Fibroblast of the aortic adventitia (primary cell): Measurements from ENCODE around the gene ATP9B. TPM values are rescaled to one million over a fixed set of nuclear protein-coding genes. Genes with fewer than 3 reads are reported as not detected.

ENCODE experiments used
- DNase-seq: peaks from one replicate; pipeline ENCODE4 v3.0.0-alpha.2; 2010; ENCODE audit warnings: low read depth
- H3K4me3 ChIP-seq: 2 replicates; pipeline ENCODE4 v1.5.1; 2011; ENCODE audit warnings: low read depth, mild to moderate bottlenecking, control low read depth, low read length, moderate library complexity
- total RNA-seq: library from RNA; depleted of rRNA; stranded (reverse); fragments of >200 nt; gene quantifications from 2 replicates; pipeline ENCODE4 v1.2.3, GENCODE V29; 2012; ENCODE audit warnings: low replicate concordance
- TF ChIP-seq, protein P1 (sequence below): IDR thresholded peaks from 2 replicates; pipeline ENCODE4 v1.5.1; 2011; ENCODE audit warnings: mild to moderate bottlenecking, low read length, control low read depth, inconsistent platforms; ENCODE audit not compliant: insufficient read depth

Gene ATP9B
- total RNA-seq, 1 donor = 22.0 TPM

DNA sequence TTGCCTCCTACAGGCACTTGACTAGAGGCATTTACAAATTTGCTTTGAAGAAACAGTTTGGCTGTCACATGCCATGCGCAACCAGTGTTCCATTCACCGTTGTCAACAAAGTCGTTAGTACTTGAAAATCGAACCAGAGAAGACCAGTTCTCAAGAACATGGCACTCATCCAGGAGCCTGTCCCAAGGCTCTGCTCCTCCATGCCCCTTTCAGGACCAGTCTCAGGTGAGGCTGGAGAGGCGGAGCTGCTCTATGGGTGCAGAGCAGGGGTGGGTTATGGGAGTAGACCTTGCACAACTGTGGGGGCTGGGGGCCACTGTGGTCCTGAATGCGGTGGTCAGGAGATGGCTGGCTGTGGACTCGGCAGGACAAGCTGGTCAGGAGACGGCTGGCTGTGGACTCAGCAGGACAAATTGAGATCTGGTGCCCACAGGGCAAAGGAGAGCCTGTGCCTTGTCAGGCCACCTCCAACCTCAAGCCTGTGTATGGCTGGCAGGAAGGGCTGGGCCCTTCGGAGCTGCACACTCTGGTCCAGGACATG, 12.3 kb upstream of the ATP9B start:
- TF ChIP-seq, protein P1, sequence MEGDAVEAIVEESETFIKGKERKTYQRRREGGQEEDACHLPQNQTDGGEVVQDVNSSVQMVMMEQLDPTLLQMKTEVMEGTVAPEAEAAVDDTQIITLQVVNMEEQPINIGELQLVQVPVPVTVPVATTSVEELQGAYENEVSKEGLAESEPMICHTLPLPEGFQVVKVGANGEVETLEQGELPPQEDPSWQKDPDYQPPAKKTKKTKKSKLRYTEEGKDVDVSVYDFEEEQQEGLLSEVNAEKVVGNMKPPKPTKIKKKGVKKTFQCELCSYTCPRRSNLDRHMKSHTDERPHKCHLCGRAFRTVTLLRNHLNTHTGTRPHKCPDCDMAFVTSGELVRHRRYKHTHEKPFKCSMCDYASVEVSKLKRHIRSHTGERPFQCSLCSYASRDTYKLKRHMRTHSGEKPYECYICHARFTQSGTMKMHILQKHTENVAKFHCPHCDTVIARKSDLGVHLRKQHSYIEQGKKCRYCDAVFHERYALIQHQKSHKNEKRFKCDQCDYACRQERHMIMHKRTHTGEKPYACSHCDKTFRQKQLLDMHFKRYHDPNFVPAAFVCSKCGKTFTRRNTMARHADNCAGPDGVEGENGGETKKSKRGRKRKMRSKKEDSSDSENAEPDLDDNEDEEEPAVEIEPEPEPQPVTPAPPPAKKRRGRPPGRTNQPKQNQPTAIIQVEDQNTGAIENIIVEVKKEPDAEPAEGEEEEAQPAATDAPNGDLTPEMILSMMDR = no peak
- no peak for DNase-seq
- no peak overlapping the region for H3K4me3 ChIP-seq

DNA sequence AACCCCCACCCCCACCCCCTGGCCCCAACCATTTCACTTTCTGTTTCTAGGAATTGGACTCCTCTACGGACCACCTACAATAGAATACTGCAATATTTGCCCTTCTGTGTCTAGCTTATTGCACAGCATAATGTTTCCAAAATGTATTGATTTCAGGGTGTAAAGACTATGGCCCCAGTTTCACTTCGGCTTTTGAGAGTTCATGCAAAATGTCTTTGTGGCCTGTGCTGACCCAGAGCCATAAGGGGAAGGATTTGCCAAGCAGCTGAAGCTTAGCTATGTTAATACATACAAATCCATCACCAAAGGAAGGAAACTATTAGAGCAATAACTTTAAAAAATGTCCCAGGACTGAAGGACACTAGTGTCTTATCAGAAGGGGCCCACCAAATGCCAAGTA, 11.2 kb upstream of the ATP9B start:
- DNase-seq = no peak
- TF ChIP-seq, protein P1 = no peak
- H3K4me3 ChIP-seq = no peak overlapping the region

DNA sequence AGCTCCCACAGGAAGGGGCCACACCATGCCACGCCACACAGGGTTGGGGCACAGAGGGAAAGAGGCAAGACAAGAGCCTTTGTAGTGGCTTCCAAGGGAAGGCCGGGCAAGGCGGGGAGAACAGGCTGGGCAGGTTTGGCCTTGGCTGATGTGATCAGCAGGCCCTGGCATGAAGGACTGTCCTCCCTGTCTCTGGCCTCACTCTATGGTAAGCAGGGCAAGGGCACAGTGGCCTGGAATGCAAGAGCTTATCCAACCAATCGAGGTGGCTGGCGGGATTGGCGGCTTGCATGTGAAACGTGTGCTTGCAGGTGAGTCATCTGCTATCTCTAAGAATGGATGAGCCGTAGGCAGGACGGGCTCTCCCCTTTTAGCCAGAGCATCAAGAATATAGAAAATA, 6.4 kb upstream of the ATP9B start:
- no peak for DNase-seq
- H3K4me3 ChIP-seq = no peak overlapping the region
- TF ChIP-seq, protein P1 = no peak

DNA sequence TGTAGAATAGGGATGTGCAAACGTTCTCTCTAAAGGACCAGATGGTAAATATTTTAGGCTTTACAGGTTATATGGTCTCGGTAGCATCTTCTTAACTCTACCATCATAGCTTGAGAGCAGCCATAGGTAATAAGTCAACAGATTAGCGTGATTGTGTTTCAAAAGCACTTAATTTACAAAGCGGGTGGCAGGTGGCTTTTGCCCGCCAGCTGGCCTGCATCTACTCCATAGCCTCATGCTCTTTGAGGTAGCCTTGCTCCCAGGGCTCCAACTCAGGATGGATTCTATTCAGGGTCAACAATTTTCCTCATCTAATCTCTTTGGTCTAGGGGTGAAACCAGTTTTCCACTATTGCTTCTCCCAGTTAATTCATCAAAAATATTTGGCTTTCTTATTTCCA, 5.0 kb upstream of the ATP9B start:
- H3K4me3 ChIP-seq = no peak overlapping the region
- DNase-seq = no peak
- TF ChIP-seq, protein P1 = no peak

DNA sequence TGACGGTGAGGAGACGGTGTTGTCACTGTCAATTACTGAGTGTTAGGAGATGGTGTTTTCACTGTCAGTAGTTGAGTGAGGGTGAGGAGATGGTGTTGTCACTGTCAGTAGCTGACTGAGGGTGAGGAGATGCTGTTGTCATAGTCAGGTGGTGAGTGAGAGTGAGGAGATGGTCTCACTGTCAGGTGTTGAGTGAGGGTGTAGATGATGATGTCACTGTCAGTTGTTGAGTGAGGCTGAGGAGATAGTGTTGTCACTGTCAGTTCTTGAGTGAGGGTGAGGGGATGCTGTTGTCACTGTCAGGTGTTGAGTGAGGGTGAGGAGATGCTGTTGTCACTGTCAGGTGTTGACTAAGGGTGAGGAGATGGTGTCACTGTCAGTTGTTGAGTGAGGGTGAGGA, 3.4 kb upstream of the ATP9B start:
- H3K4me3 ChIP-seq = no peak overlapping the region
- no peak for DNase-seq
- TF ChIP-seq, protein P1 = no peak

DNA sequence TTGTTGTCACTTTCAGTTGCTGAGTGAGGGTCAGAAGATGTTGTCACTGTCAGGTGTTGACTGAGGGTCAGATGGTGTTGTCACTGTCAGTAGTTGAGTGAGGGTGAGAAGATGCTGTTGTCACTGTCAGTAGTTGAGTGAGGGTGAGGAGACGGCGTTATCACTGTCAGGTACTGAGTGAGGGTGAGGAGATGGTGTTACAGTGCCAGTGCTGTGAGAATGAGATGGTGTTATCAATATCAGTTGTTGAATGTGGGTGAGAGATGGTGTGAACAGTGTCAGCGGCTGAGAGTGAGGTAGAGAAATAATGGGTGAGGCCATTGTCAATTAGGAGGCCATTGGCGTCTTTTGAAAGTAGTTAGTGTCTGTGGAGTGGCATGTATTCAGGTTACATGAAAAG, 1.6 kb upstream of the ATP9B start:
- TF ChIP-seq, protein P1 = no peak
- no peak overlapping the region for H3K4me3 ChIP-seq
- no peak for DNase-seq

DNA sequence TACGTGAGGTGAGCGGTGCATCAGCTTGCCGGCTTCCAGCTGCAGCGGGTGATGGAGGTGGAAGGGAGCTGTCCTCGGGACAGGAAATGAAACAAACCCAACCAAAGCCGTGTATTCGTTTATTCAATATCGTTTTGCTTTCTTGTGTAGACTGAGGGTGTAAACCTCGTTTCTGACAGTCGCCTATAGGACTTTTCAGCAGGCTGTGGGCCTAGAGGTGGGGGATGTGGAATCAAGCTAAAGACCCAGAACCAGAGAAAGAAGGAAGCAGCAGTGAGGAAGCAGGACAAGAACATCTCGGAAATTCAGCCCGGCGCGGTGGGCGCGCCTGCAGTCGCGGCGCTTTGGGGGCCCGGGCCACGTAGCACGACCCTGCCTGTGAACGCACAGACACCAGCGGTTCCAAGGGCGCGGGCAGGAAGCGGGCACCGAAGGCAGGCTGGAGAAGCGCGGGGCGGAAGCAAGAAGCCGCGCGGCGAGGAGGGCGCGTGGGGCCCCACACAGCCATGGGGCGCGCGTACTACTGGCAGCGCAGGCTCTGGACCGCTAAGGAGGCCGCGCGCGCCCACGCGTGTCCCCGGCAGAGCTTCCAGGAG, 755 bp upstream of the ATP9B start:
- peak overlapping the region; percentile 68 for H3K4me3 ChIP-seq
- peak; percentile 25 for DNase-seq
- TF ChIP-seq, protein P1 = no peak
